Gastroesophageal sphincter (tissue), 4 donors: ENCODE data around the gene LHX3. TPM values are rescaled to one million over a fixed set of nuclear protein-coding genes. Genes with fewer than 3 reads are reported as not detected.

Experiments
- ATAC-seq: fragments of 150-250 bp; one replicate; pipeline ENCODE4 v1.9.1; 2016; ENCODE audit warnings: mild to moderate bottlenecking, moderate library complexity
- H3K27ac ChIP-seq, 4 donors: fragments of 200-600 bp; sonication (generic) in 3 of 4; 1 replicate in 3 of 4; 2 replicates in 1 of 4; pipeline ENCODE4 v1.5.1; 2016 to 2019
- H3K27me3 ChIP-seq: fragments of 200-600 bp; sonication (generic); one replicate; pipeline ENCODE4 v1.5.1; 2019
- H3K36me3 ChIP-seq, 2 donors: fragments of 200-600 bp; sonication (generic); one replicate each; pipeline ENCODE4 v1.5.1; 2019; ENCODE audit warnings: control low read depth in 1 of 2
- H3K4me1 ChIP-seq, 3 donors: fragments of 200-600 bp; sonication (generic); 1 replicate in 2 of 3; 2 replicates in 1 of 3; pipeline ENCODE4 v1.5.1; 2016 to 2019; ENCODE audit warnings: control low read depth in 2 of 3
- H3K4me3 ChIP-seq, 2 donors: fragments of 200-600 bp; sonication (generic); one replicate each; pipeline ENCODE4 v1.5.1; 2019; ENCODE audit warnings: mild to moderate bottlenecking in 1 of 2, moderate library complexity in 1 of 2
- H3K9me3 ChIP-seq, 3 donors: fragments of 200-600 bp; sonication (generic); one replicate each; pipeline ENCODE4 v1.5.1; 2017 to 2019; ENCODE audit warnings: control low read depth in 2 of 3
- EP300 ChIP-seq: sonication (generic); formaldehyde crosslinking; IDR thresholded peaks from one replicate; pipeline ENCODE4 v1.6.1; 2017; ENCODE audit warnings: antibody characterized with exemption, mild to moderate bottlenecking
- POLR2A ChIP-seq, 2 donors: fragments of 450-650 bp; IDR thresholded peaks; one replicate each; pipeline ENCODE4 v1.6.1; 2017; ENCODE audit warnings: antibody characterized with exemption in 2 of 2, mild to moderate bottlenecking in 2 of 2, moderate library complexity in 1 of 2
- POLR2AphosphoS5 ChIP-seq: sonication (generic); formaldehyde crosslinking; IDR thresholded peaks from one replicate; pipeline ENCODE4 v1.6.1; 2017; ENCODE audit warnings: antibody characterized with exemption
- WGBS, 2 donors: methylation state at CpG; one replicate each; pipeline ENCODE4 v1.1.5; 2018; ENCODE audit warnings: low coverage in 1 of 2; 5-methylcytosine and 5-hydroxymethylcytosine counted together
- total RNA-seq, 4 donors: library from RNA; depleted of rRNA; stranded (reverse); fragments of >200 nt; gene quantifications; one replicate each; pipeline ENCODE4 v1.1.0, GENCODE V29; 2016
- TF ChIP-seq, protein P1 (sequence below), 4 experiments: fragments of 200-600 bp in 2 of 4; fragments of 450-650 bp in 2 of 4; sonication (generic) in 1 of 4; IDR thresholded peaks; one replicate each; pipeline ENCODE4 v1.5.1; 2017 to 2019; ENCODE audit warnings: antibody characterized with exemption in 4 of 4, mild to moderate bottlenecking in 2 of 4, moderate library complexity in 2 of 4

LHX3 gene
- total RNA-seq, 4 donors from 2014 or later = not detected

DNA sequence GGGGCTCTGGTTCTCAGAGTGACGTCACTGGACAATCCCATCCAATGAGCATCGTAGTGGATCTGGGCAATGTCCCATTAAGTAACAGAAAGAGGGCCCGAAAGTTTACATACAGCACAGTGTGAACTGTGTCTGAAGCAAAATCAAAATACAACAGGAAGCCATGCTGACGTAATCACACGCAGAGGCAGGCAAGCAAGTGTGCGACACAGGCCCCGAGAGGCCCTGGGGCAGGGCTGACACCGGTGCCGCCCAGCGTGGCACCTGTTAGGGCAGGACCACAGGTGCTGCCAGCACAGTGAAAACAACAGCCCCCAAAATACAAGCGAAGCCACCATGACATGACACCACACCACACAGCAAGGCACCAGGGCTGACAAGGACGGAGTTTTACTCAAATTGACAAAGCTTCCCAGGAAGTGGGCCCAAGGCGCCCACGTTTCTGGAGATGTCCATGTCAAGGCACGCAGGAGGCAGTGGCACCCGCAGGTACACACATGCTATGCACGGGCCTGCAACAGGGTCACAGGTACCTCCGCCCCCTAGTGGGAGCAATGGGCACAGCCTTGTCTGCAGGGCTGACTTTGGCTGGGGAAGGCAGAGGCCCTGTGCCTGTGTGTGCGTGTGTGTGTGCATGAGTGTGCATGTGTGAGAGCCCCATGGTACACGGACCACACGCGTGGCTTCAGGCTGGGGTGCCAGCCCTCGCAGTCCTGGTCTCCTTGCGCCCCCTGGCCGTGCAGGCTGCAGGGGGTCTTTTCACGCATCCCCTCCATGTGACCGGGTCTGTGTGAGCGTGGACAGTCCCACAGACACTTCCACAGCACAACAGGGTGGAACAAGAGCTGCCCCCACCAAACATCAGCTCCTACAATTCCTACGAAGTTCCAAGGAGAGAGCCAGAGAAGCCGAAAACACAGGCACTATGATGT lies 21.1 kb upstream of the LHX3 start:
- no peak overlapping the region for H3K4me3 ChIP-seq
- H3K4me1 ChIP-seq = no peaks in the 10 kb centered on the region
- no peak for ATAC-seq
- H3K9me3 ChIP-seq = no peaks in the 10 kb centered on the region
- WGBS, 2 donors = 84 to 100% methylated on average over 6 to 16 of the region's 30 CpGs
- TF ChIP-seq POLR2A (IDR thresholded peaks at IDR 0.05) = no peak
- TF ChIP-seq, protein P1, sequence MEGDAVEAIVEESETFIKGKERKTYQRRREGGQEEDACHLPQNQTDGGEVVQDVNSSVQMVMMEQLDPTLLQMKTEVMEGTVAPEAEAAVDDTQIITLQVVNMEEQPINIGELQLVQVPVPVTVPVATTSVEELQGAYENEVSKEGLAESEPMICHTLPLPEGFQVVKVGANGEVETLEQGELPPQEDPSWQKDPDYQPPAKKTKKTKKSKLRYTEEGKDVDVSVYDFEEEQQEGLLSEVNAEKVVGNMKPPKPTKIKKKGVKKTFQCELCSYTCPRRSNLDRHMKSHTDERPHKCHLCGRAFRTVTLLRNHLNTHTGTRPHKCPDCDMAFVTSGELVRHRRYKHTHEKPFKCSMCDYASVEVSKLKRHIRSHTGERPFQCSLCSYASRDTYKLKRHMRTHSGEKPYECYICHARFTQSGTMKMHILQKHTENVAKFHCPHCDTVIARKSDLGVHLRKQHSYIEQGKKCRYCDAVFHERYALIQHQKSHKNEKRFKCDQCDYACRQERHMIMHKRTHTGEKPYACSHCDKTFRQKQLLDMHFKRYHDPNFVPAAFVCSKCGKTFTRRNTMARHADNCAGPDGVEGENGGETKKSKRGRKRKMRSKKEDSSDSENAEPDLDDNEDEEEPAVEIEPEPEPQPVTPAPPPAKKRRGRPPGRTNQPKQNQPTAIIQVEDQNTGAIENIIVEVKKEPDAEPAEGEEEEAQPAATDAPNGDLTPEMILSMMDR (IDR thresholded peaks at IDR 0.05) = peak in 3 of 4 experiments; percentile 55 to 74 (median 61)
- H3K27me3 ChIP-seq = no peaks in the 10 kb centered on the region
- H3K36me3 ChIP-seq = peaks cover 0 to 64% of the 10 kb centered on the region in 2 donors
- no peak overlapping the region for H3K27ac ChIP-seq

DNA sequence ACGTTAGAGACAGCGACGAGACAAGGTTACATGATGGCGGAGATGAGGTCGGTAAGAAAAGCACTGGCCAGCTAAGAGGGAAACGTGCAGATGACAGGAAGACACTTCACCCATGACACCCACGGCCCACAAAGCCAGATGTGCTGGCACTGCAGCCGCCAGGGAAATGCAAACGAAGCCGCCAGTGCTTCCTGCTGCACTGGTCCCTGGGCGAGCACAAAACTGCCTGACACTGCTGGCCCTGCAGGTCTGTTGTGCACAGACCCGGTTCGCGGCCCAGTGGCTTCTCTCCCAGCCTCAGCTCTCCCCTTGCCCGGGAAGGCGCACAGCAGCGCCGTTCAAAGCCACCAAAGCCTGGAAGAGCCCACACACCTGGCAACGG lies 20.4 kb upstream of the LHX3 start:
- no peak overlapping the region for H3K27ac ChIP-seq
- H3K4me1 ChIP-seq = no peaks in the 10 kb centered on the region
- peaks cover 0 to 68% of the 10 kb centered on the region in 2 donors for H3K36me3 ChIP-seq
- TF ChIP-seq EP300 (no peak), POLR2AphosphoS5 (no peak), POLR2A (IDR thresholded peaks at IDR 0.05) (no peak)
- TF ChIP-seq, protein P1 (IDR thresholded peaks at IDR 0.05) = no peak
- H3K9me3 ChIP-seq = no peaks in the 10 kb centered on the region
- no peak for ATAC-seq
- 75 to 83% methylated on average over 7 to 13 of the region's 19 CpGs for WGBS, 2 donors
- no peak overlapping the region for H3K4me3 ChIP-seq
- H3K27me3 ChIP-seq = no peaks in the 10 kb centered on the region

DNA sequence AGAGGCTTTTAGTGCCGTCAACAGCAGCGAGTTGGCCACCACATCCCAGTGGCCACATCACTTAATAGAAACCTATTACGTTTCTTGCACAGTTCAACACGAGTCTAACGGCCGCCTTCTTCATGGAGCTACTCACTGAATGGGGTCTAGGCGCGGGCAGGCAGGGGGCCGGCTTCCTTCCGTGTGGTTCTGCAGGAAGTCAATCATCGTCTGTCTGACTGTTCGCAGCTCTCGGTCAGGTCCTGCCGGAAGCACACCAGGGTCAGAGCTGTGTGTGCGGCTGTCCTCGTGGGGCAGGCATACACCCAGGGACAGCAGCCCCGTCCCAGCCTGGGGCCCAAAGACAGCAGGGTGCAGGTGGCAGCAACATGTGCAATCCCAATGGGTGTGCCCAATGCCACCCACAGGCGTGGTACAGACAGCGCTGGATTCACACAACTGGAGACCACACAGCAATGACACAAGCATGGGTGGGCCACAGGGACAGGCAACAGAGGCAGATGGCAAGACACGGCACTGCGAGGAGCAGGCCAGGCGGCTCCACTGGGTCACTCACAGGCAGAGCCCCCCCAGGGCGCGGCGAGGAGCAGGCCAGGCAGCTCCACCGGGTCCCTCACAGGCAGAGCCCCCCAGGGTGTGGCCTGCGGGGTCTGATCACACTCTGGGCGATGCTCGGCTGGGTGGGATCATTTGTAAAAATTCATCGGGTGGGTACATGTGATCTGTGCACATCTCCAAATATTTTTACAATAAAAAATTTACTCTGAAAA lies 19.1 kb upstream of the LHX3 start:
- Histone ChIP-seq H3K4me1 (no peaks in the 10 kb centered on the region), H3K27ac (no peak overlapping the region), H3K27me3 (no peaks in the 10 kb centered on the region), H3K36me3 (peaks cover 0 to 79% of the 10 kb centered on the region in 2 donors), H3K9me3 (no peaks in the 10 kb centered on the region), H3K4me3 (no peak overlapping the region)
- WGBS, 2 donors = 94 to 100% methylated on average over 4 to 11 of the region's 30 CpGs
- TF ChIP-seq, protein P1 (IDR thresholded peaks at IDR 0.05) = no peak
- TF ChIP-seq POLR2A (IDR thresholded peaks at IDR 0.05) (no peak), EP300 (no peak), POLR2AphosphoS5 (no peak)
- no peak for ATAC-seq

DNA sequence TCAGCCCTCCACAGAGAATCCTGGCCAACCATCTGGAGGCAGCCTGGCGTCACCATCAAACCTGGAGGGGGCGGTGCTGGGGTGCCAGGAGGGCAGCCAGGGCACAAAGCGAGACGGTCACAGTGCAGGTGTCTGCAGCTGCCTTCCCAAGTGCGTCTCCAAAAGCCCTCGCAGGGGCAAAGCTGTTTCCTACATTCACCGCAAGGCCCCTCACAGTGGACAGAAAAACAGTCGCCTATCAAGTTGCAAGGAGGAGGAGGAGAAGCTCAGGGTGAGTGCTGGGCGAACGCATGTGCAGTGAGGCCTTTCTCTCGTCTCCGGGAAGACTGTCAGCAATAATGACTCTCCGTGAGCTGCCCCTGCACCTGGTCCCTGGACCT lies 18.0 kb upstream of the LHX3 start:
- no peak for ATAC-seq

More for the DNA sequence above, 18.0 kb upstream of the LHX3 start:
- H3K4me3 ChIP-seq = no peak overlapping the region
- peaks cover 0 to 90% of the 10 kb centered on the region in 2 donors for H3K36me3 ChIP-seq
- no peaks in the 10 kb centered on the region for H3K9me3 ChIP-seq
- TF ChIP-seq POLR2AphosphoS5 (no peak), POLR2A (IDR thresholded peaks at IDR 0.05) (no peak), EP300 (no peak)
- TF ChIP-seq, protein P1 (IDR thresholded peaks at IDR 0.05) = no peak
- H3K27ac ChIP-seq = no peak overlapping the region
- H3K27me3 ChIP-seq = no peaks in the 10 kb centered on the region
- H3K4me1 ChIP-seq = no peaks in the 10 kb centered on the region
- 82 to 95% methylated on average over 6 to 11 of the region's 13 CpGs for WGBS, 2 donors
